Mesothelial cell of epicardium (in vitro differentiated cells): ENCODE results near the gene SDC4. TPM values are rescaled to one million over a fixed set of nuclear protein-coding genes. Genes with fewer than 3 reads are reported as not detected.

Experiments
- DNase-seq, 2 experiments: peaks; one replicate each; pipeline ENCODE4 v3.0.0; 2021; ENCODE audit warnings: low spot score in 2 of 2; ENCODE audit not compliant: unreplicated experiment in 2 of 2
- H3K27ac Mint-ChIP-seq: 2 replicates; pipeline ENCODE4 v1.8.0; 2021; ENCODE audit warnings: mixed read lengths
- H3K27me3 Mint-ChIP-seq: 2 replicates; pipeline ENCODE4 v1.8.0; 2021; ENCODE audit warnings: low read depth, mixed read lengths
- H3K36me3 Mint-ChIP-seq: 2 replicates; pipeline ENCODE4 v1.8.0; 2021; ENCODE audit warnings: mixed read lengths
- H3K4me1 Mint-ChIP-seq: 2 replicates; pipeline ENCODE4 v1.8.0; 2021; ENCODE audit warnings: mixed read lengths
- H3K4me3 Mint-ChIP-seq: 2 replicates; pipeline ENCODE4 v1.8.0; 2021; ENCODE audit warnings: mild to moderate bottlenecking, moderate library complexity, mixed read lengths
- H3K9me3 Mint-ChIP-seq: 2 replicates; pipeline ENCODE4 v1.8.0; 2021; ENCODE audit warnings: mixed read lengths
- total RNA-seq: library from RNA; stranded (reverse); gene quantifications from 3 replicates; pipeline ENCODE4 v1.2.1, GENCODE V29; 2021
- TF ChIP-seq, protein P1 (sequence below): fragments of 200-600 bp; sonication (generic); IDR thresholded peaks from one replicate; pipeline ENCODE4 v1.5.0; 2021; ENCODE audit warnings: antibody characterized with exemption; ENCODE audit not compliant: unreplicated experiment

SDC4 gene
- total RNA-seq, 1 donor from 2014 or later = 46.7 TPM

- TF ChIP-seq, protein P1, sequence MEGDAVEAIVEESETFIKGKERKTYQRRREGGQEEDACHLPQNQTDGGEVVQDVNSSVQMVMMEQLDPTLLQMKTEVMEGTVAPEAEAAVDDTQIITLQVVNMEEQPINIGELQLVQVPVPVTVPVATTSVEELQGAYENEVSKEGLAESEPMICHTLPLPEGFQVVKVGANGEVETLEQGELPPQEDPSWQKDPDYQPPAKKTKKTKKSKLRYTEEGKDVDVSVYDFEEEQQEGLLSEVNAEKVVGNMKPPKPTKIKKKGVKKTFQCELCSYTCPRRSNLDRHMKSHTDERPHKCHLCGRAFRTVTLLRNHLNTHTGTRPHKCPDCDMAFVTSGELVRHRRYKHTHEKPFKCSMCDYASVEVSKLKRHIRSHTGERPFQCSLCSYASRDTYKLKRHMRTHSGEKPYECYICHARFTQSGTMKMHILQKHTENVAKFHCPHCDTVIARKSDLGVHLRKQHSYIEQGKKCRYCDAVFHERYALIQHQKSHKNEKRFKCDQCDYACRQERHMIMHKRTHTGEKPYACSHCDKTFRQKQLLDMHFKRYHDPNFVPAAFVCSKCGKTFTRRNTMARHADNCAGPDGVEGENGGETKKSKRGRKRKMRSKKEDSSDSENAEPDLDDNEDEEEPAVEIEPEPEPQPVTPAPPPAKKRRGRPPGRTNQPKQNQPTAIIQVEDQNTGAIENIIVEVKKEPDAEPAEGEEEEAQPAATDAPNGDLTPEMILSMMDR = no peak
- Mint-ChIP-seq H3K27ac (peak overlapping the region; percentile 98), H3K4me1 (peaks cover 44% of the 10 kb centered on the region), H3K27me3 (no peaks in the 10 kb centered on the region), H3K36me3 (peaks cover 5% of the 10 kb centered on the region), H3K9me3 (no peaks in the 10 kb centered on the region), H3K4me3 (no peak overlapping the region)
- no peak for DNase-seq
These were observed 11.5 kb downstream of the SDC4 start for GRCh38 chr20:45336530-45337366.

- Mint-ChIP-seq H3K36me3 (peaks cover 14% of the 10 kb centered on the region), H3K27me3 (no peaks in the 10 kb centered on the region), H3K9me3 (no peaks in the 10 kb centered on the region), H3K27ac (no peak overlapping the region), H3K4me3 (no peak overlapping the region), H3K4me1 (no peaks in the 10 kb centered on the region)
- DNase-seq = no peak
- TF ChIP-seq, protein P1 = no peak
These were observed 17.7 kb downstream of the SDC4 start for GRCh38 chr20:45330476-45330875.

DNA sequence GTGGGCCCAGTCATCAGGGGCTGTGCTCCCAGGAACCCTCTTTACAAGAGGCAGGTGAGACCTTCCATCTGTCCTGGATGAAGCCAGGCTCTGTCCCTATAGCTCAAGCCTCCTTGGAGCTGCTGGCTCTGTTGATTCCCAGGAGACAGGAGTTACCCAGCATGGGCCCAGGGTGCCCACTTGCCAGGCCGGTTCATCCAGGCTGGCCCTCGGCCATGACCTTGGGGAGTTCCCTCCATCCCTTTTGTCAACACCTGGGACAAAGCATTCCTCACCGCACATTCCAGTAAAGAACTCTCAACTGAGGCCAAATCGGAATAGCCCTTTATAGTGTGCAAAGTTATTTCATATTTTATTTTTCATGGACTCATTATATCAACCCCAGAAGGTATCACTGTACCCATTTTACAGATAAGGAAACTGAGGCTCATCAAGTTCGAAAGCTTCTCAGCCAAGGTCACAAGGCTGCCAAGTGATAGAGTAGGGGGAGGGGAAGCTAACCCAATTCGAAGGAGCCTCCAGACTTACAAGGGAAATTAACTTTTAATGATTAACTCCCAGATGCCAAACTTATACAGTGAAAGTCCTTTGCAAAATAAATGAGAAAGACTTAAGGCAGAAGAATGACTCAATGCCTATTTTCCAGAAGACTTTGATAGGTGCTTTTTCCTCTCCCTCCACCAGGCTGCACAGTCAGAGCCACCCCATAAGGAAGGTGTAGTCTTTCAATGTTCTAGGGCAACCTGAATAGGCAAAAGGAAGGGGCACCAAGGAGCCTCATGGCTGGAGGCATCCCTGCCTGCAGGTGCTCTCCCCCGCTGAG is 18.5 kb downstream of the SDC4 start:
- Mint-ChIP-seq H3K27me3 (no peaks in the 10 kb centered on the region), H3K36me3 (peaks cover 13% of the 10 kb centered on the region), H3K9me3 (no peaks in the 10 kb centered on the region), H3K27ac (no peak overlapping the region), H3K4me1 (no peaks in the 10 kb centered on the region), H3K4me3 (no peak overlapping the region)
- TF ChIP-seq, protein P1 = no peak
- DNase-seq = no peak

DNA sequence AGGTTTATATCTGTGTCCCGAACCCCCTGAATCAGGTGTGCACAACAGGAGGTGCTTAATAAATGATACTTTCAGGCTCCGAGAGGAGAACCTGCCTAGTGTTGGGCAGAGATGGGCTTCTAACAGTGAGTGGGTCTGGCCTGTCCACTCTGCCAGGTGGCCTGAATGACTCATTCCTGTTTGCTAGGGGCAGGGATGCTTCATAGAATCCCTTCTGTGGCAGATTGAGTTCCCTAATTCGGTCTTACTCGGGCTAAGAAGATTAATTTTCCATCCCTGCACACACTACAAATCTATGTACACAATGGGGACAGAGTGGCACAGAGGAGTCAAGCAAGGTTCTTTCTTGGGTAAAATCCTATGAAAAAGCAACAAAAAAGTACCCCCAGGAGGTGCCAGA is 19.8 kb downstream of the SDC4 start:
- no peaks in the 10 kb centered on the region for H3K9me3 Mint-ChIP-seq
- TF ChIP-seq, protein P1 = no peak
- H3K36me3 Mint-ChIP-seq = peaks cover 13% of the 10 kb centered on the region
- H3K27me3 Mint-ChIP-seq = no peaks in the 10 kb centered on the region
- no peak for DNase-seq
- no peak overlapping the region for H3K4me3 Mint-ChIP-seq
- no peak overlapping the region for H3K27ac Mint-ChIP-seq
- H3K4me1 Mint-ChIP-seq = no peaks in the 10 kb centered on the region

GRCh38 chr20:45325371-45325770 is 22.9 kb downstream of the SDC4 start:
- TF ChIP-seq, protein P1 = no peak
- no peak overlapping the region for H3K4me3 Mint-ChIP-seq
- peaks cover 8% of the 10 kb centered on the region for H3K36me3 Mint-ChIP-seq
- H3K27me3 Mint-ChIP-seq = no peaks in the 10 kb centered on the region
- H3K27ac Mint-ChIP-seq = peak overlapping the region; percentile 21
- no peak for DNase-seq
- H3K9me3 Mint-ChIP-seq = no peaks in the 10 kb centered on the region
- H3K4me1 Mint-ChIP-seq = no peaks in the 10 kb centered on the region
